Astrocyte (in vitro differentiated cells and primary cell): ENCODE data around the gene DCAF5. TPM values are rescaled to one million over a fixed set of nuclear protein-coding genes. Genes with fewer than 3 reads are reported as not detected.
A peak's percentile ranks its signal among the peaks of the same experiment; 100 is the strongest.

ENCODE experiments used
- DNase-seq: peaks from one replicate; pipeline ENCODE4 v3.0.0-alpha.2; 2010; ENCODE audit warnings: low read depth
- FAIRE-seq: peaks from 2 replicates; lab custom pipeline; 2011; peaks lifted over from hg19 to GRCh38; lab: Jason Lieb, UNC
- H2AFZ ChIP-seq: 2 replicates; pipeline ENCODE4 v1.6.0; 2012; ENCODE audit warnings: low read depth, low read length, inconsistent platforms
- H3K27ac ChIP-seq: 2 replicates; pipeline ENCODE4 v1.5.1; 2011; ENCODE audit warnings: low read depth, low read length, inconsistent platforms
- H3K27me3 ChIP-seq: 2 replicates; pipeline ENCODE4 v1.6.0; 2011; ENCODE audit warnings: low read length, inconsistent platforms; ENCODE audit not compliant: insufficient read depth
- H3K36me3 ChIP-seq: 2 replicates; pipeline ENCODE4 v1.5.1; 2011; ENCODE audit warnings: low read length, inconsistent platforms; ENCODE audit not compliant: insufficient read depth
- H3K4me1 ChIP-seq: 2 replicates; pipeline ENCODE4 v1.5.1; 2011; ENCODE audit warnings: low read length, inconsistent platforms; ENCODE audit not compliant: insufficient read depth
- H3K4me2 ChIP-seq: 2 replicates; pipeline ENCODE4 v1.6.0; 2012; ENCODE audit warnings: low read length, inconsistent platforms
- H3K4me3 ChIP-seq: 2 replicates; pipeline ENCODE4 v1.5.1; 2011; ENCODE audit warnings: low read depth, mild to moderate bottlenecking, low read length, inconsistent platforms; ENCODE audit not compliant: insufficient read depth
- H3K79me2 ChIP-seq: 2 replicates; pipeline ENCODE4 v1.6.0; 2012; ENCODE audit warnings: mild to moderate bottlenecking, low read length, inconsistent platforms; ENCODE audit not compliant: insufficient read depth
- H3K9ac ChIP-seq: 2 replicates; pipeline ENCODE4 v1.6.0; 2012; ENCODE audit warnings: mild to moderate bottlenecking, low read length, inconsistent platforms
- H3K9me3 ChIP-seq: 2 replicates; pipeline ENCODE4 v1.5.1; 2012; ENCODE audit warnings: low read depth, mild to moderate bottlenecking, low read length, inconsistent platforms; ENCODE audit not compliant: insufficient read depth
- H4K20me1 ChIP-seq: 2 replicates; pipeline ENCODE4 v1.6.0; 2012; ENCODE audit warnings: low read length, inconsistent platforms; ENCODE audit not compliant: insufficient read depth
- H3K27ac Mint-ChIP-seq: one replicate; pipeline ENCODE4 v1.8.0; 2021; ENCODE audit warnings: mild to moderate bottlenecking, mixed read lengths; ENCODE audit not compliant: unreplicated experiment
- H3K27me3 Mint-ChIP-seq: one replicate; pipeline ENCODE4 v1.8.0; 2021; ENCODE audit warnings: low read depth, mixed read lengths; ENCODE audit not compliant: unreplicated experiment
- H3K36me3 Mint-ChIP-seq: one replicate; pipeline ENCODE4 v1.8.0; 2021; ENCODE audit warnings: low read depth, mixed read lengths; ENCODE audit not compliant: unreplicated experiment
- H3K4me1 Mint-ChIP-seq: one replicate; pipeline ENCODE4 v1.8.0; 2021; ENCODE audit warnings: low read depth, mixed read lengths; ENCODE audit not compliant: unreplicated experiment
- H3K4me3 Mint-ChIP-seq: one replicate; pipeline ENCODE4 v1.8.0; 2021; ENCODE audit warnings: mild to moderate bottlenecking, moderate library complexity, mixed read lengths; ENCODE audit not compliant: unreplicated experiment
- H3K9me3 Mint-ChIP-seq: one replicate; pipeline ENCODE4 v1.8.0; 2021; ENCODE audit warnings: mild to moderate bottlenecking, mixed read lengths; ENCODE audit not compliant: unreplicated experiment
- EZH2 ChIP-seq: IDR thresholded peaks from 2 replicates; pipeline ENCODE4 v1.6.1; 2012; ENCODE audit warnings: mild to moderate bottlenecking, low read length, inconsistent platforms; ENCODE audit not compliant: insufficient read depth
- total RNA-seq: library from RNA; stranded (reverse); gene quantifications from 2 replicates; pipeline ENCODE4 v1.2.1, GENCODE V29; 2021
- TF ChIP-seq, protein P1 (sequence below): IDR thresholded peaks from 2 replicates; pipeline ENCODE4 v1.5.1; 2011; ENCODE audit warnings: low read depth, mild to moderate bottlenecking, inconsistent platforms, low read length, moderate library complexity; ENCODE audit not compliant: insufficient read depth

The DCAF5 gene
- total RNA-seq, 1 donor from 2014 or later: 54.6 TPM

- Histone ChIP-seq H2AFZ (no peak overlapping the region), H3K9ac (peak overlapping the region; percentile 29), H3K79me2 (peaks cover 69% of the 10 kb centered on the region), H3K9me3 (no peaks in the 10 kb centered on the region), H4K20me1 (peaks cover 92% of the 10 kb centered on the region), H3K36me3 (no peaks in the 10 kb centered on the region), H3K4me3 (no peak overlapping the region), H3K27me3 (no peaks in the 10 kb centered on the region), H3K4me2 (peak overlapping the region; percentile 61), H3K27ac (peak overlapping the region; percentile 72), H3K4me1 (peaks cover 40% of the 10 kb centered on the region)
- Mint-ChIP-seq H3K4me1 (peaks cover 65% of the 10 kb centered on the region), H3K27me3 (no peaks in the 10 kb centered on the region), H3K9me3 (no peaks in the 10 kb centered on the region), H3K27ac (peak overlapping the region; percentile 98), H3K4me3 (peak overlapping the region; percentile 69), H3K36me3 (no peaks in the 10 kb centered on the region)
- no peak for FAIRE-seq
- DNase-seq: peak; percentile 83
- TF ChIP-seq EZH2: no peak
- TF ChIP-seq, protein P1, sequence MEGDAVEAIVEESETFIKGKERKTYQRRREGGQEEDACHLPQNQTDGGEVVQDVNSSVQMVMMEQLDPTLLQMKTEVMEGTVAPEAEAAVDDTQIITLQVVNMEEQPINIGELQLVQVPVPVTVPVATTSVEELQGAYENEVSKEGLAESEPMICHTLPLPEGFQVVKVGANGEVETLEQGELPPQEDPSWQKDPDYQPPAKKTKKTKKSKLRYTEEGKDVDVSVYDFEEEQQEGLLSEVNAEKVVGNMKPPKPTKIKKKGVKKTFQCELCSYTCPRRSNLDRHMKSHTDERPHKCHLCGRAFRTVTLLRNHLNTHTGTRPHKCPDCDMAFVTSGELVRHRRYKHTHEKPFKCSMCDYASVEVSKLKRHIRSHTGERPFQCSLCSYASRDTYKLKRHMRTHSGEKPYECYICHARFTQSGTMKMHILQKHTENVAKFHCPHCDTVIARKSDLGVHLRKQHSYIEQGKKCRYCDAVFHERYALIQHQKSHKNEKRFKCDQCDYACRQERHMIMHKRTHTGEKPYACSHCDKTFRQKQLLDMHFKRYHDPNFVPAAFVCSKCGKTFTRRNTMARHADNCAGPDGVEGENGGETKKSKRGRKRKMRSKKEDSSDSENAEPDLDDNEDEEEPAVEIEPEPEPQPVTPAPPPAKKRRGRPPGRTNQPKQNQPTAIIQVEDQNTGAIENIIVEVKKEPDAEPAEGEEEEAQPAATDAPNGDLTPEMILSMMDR: no peak
Measured at GRCh38 chr14:69133206-69134125, 19.5 kb downstream of the DCAF5 start.

GRCh38 chr14:69132513-69133181 is 20.3 kb downstream of the DCAF5 start:
- DNase-seq (peak; percentile 63), FAIRE-seq (no peak)
- peaks cover 91% of the 10 kb centered on the region for H4K20me1 ChIP-seq
- Mint-ChIP-seq H3K4me1 (peaks cover 59% of the 10 kb centered on the region), H3K27ac (peak overlapping the region; percentile 98), H3K27me3 (no peaks in the 10 kb centered on the region), H3K4me3 (peak overlapping the region; percentile 28), H3K9me3 (no peaks in the 10 kb centered on the region), H3K36me3 (no peaks in the 10 kb centered on the region)
- H3K4me1 ChIP-seq: peaks cover 37% of the 10 kb centered on the region
- H3K4me2 ChIP-seq: peak overlapping the region; percentile 61
- H3K27me3 ChIP-seq: no peaks in the 10 kb centered on the region
- no peak overlapping the region for H2AFZ ChIP-seq
- peak overlapping the region; percentile 72 for H3K27ac ChIP-seq
- no peaks in the 10 kb centered on the region for H3K9me3 ChIP-seq
- no peak overlapping the region for H3K4me3 ChIP-seq
- peaks cover 76% of the 10 kb centered on the region for H3K79me2 ChIP-seq
- no peaks in the 10 kb centered on the region for H3K36me3 ChIP-seq
- no peak for TF ChIP-seq EZH2
- TF ChIP-seq, protein P1: no peak
- peak overlapping the region; percentile 29 for H3K9ac ChIP-seq
